GM19463 (cell line): ENCODE data around the gene NDUFB6.
A peak's percentile ranks its signal among the peaks of the same experiment; 100 is the strongest.
"Not testable (repeated sequence)": the region's sequence is repeated elsewhere in the genome, so short reads cannot be mapped to it uniquely, and the experiment has no call there.

Source experiments
- ATAC-seq: cut with Tn5 transposase; IDR thresholded peaks from one replicate; pipeline ENCODE4 v1.9.1; 2021; ENCODE audit warnings: mild to moderate bottlenecking, moderate library complexity; ENCODE audit not compliant: unreplicated experiment

Gene NDUFB6

DNA sequence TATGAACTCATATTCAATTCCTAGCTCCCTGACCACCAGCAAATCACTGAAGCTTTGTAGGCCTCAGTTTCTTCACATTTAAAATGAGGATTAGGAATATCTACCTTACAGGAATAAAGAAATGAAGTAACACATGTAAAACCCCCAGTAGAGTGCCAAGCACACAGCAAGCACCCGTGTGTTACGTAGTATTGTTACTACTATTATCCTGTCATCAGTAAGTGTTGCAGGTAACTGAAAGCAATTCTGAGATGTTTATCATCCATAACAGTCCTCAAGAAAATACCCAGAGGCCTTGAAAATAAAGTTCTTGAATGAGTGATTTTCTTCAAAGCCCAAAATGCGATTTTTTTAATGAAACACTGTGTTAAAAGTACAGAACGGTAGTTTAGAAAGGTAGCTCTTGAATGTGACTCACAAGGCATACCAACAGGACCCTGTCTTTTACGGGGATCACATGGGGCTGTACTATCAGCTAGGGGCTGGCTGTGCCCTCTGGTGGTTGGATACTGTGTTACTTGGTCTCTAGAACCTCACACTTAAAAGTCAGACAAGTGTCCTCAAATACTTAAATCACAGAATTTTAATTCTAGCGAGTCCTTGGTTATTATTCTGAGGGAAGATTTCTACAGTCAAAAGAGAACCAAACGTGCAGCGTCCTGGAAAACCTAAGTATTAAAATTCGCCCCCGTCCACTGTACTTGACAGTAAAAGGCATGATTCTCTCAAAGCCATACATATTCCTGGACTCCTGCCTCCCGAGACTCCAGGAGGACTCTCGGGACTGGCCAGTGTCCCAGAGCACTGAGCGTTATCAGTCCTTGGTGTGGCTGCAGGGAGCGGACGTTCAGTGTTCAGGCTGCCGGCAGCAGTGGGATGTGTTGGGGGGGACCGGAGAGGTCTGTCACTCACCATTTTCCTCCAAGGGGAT lies 725 bp downstream of the NDUFB6 start:
- ATAC-seq, result peak; percentile 83

DNA sequence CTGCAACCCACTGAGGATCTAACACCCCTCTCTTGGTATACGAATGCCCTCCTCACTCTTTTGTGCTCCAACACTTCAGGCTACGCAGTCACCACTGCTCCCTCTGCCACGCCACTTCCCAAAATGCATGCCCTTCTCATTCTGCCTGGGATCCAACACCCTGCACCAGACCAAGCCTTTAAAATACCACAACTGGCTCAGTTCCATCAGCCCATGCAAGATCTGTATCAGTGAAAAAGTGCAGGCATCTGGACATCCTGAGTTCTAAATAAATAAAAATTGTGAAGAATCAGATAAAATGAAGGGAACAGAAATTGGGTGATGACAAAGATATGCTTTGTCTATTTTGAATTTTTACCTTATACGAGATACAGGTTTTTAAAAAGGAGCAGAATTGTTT lies 2.7 kb downstream of the NDUFB6 start:
- ATAC-seq, result no peak

DNA sequence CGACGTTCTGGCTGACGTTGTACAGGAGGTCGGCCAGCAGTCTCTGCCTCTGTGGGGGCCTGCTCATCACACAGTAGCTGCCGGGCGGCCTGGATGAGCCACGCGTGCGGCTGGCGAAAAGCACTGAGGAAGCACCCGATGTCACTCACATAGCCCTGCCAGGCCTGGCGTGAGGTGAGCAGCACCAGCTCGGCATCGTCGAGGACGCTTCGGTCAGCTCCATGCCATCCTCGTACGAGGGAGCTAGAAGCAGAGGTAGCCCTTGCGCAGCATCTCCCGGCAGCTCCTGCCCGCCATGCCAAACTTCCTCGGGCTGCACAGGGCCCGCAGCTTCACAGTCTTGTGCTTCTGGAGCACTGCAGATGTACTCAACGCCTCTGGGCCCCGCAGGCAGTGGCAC lies 6.2 kb downstream of the NDUFB6 start:
- ATAC-seq, result no peak

DNA sequence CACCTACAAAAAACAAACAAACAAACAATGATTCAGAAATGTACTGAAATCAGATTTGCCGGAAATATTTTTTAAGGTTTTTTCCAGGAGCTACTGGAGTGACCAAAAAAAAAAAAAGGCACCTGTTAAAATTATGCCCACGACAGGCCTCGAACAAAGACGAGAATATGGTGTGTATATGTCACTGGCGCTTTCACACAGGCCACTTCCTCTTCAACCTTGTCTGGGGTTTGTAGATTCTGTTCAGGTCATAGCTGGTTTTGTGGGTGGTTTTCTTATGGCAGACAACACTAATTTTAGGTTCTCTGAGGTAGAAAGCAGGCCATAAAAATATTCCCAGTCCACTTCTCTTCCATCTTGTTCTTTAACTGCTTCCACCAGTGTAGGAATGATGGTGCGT lies 7.0 kb downstream of the NDUFB6 start:
- ATAC-seq, result no peak

DNA sequence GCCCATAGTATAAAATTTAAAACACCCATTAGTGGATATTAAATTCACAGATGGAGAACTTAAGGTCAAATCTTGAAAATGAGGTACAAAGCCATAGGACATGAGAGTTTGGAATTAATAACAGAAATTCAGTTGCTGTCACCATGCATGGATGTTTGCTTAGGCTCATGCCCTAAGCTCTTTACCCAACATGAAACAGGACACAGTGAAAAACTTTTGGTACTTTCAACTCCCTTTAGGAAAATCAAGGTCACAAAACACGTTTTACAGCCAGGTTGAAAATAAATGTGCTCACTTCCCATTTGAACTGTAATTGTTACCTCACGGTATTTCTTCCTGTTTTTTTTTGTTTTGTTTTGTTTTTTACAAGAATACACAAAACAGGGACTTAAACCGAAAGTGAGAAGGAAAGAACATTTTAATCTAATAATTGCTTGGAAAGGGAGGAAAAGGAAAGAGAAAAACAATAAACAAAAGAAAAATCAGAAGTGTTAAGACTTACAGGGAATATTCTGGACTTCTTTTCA lies 14.5 kb downstream of the NDUFB6 start:
- no peak for ATAC-seq

DNA sequence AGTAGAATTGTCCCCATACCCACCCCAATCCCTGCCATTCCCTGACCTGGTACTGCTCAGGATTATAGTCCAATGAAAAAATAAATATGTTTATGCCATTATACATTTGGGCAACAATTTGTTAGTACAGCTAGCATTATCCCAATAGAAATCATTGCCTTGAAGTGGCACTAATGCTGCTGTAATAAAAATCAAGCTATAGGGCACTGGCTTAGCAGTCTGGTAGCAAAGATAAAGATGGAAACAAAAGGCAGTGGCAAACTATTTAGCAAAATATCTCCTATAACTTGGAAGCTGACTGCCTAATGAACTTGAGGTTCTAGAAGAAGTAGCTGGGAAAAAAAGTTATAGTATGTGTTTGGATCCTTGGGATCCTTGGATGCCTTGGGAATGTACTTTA lies 18.4 kb downstream of the NDUFB6 start:
- no peak for ATAC-seq

DNA sequence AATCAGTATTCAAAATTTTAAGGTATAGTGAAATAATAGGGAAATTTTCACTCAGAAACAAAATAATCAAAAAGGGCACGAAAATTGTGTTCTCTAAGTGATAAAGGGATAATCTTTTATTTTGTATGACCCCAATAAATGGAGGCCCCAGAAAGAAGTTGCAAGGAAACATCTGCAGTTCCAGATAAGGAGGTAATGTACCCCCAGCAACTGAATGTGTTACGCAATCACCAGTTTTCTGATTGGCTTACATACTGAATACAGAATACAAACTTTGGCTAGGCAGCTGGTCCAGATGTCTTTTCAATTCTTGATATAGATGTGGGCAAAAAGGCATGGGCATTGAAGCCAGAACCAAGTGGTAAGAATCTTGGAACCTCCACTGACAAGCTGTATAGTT lies 18.9 kb downstream of the NDUFB6 start:
- no peak for ATAC-seq

DNA sequence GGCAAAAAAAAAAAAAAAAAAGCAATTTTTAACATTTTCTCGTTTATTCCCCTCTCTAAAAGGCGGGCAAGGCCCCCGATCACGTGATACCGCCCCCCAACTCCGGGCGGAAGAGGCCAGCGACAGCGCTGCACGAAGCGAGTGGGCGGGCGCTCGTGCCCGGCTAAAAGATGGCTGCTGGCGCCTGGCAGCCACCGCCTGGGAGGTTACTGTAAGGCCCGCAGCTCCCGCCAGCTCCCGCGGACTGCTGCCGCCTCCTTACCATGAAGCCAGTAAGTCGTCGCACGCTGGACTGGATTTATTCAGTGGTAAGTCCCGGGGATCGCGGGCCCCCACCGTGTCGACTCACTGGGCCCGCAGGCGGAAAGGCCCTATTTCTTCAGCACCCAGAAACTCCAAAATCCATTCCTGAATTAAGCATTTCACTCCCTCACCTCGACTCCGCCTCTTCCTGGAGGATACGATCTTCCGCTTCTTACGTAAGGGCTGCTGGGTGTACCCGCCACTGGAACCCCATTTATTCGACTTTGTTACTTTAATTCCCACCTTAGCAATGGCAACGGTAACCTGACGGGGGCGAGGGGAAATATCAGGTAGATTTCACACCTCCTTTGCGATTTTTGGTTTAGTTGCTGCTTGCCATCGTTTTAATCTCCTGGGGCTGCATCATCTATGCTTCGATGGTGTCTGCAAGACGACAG lies 20.6 kb downstream of the NDUFB6 start, which contains the start of the genes SMIM27 and TOPORS:
SMIM27 (plus strand) TSS at position 156 of the 701 bp plus-strand sequence; CDS start at position 264, 108 bp downstream.
TOPORS (minus strand) TSS at position 415 of the 701 bp plus-strand sequence; CDS start at position 265, 150 bp downstream.
- peak; percentile 76 for ATAC-seq

DNA sequence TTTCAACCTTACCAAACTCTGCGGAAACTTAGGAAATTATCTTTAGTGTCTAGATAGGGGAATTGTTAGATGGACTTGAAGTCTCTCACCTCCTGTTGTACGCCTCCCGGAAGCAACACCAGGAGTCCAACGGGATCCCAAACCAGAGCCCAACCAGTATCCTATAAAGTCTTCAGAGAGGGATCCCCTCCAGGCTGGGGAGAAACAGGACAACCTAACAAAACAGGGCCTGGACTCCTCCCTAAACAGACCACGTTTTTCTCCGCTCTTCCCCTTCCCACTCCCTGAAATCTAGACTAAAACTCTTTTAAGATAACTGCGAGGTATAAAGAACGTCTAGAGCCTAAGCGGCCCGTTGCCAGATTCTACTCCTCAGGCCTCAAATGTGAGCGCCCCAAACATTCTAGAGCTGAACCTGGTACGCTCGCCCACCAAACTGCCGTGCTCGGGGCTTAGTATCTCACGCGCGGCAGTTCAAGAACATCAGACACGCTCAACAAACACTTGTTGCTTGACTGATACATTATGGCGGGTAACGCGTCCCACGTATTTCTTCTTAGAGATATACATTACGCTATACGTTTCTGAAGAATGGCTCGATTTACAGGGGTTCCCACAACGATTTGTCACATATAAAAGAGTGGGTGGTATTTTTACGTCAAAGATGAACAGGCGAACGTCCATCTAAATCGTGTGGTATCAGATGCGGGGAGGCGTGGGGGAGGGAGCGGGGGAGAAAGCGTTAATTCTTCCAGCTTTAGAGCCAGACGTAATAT lies 21.5 kb downstream of the NDUFB6 start:
- peak; percentile 0 for ATAC-seq

DNA sequence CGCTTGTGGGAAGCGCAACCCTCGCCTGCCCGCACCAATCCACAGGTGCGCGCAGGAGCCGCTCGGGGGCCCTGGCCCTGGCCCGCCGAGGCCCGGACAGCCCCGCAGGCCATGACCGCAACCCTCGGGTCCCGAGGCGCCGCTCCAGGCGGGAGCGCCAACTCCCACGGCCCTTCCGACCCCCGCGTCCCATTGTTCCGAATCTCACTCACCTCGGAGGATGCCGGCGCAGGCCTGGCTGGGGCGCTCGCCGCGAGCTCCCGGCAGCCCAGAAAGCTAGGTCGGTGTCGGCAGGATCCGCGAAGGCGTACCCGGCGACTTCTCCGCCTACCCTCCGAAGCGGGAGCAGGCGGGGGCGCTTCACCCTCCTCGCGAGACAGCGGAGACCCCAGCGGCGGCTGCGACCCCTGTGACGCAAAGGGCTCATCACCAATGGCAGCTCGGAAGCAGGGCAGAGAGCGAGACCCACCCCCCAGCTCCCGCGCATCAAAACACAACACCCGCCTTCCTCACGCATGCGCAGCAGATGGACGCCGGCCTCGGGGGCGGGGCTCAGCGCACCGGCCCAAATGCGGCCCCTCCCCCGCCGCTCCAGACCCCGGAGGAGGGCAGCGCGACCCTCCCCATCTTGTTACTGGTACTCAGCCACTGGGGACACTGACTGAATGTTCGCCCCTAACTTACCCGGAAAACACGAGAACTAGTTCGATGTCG lies 22.2 kb downstream of the NDUFB6 start:
- ATAC-seq, result peak; percentile 59

DNA sequence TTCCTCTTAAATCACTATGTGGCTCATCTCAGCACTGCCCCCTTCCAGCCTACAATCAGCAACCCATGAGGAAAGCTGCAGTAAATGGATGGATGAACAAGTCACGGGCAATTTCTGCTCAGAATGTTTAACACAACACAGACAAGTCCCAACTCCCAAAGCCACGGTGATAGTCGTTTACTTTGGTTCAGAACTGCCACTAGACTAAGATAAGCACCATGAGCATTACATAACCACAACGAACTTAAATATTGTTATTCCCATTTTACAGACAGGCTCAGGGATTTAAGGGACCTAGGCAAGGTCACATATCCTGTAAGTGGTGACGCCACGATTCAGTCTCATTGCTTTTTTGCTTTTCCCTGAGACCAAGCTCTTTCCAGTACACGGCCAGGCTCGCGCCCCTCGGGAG lies 22.8 kb downstream of the NDUFB6 start:
- no peak for ATAC-seq

DNA sequence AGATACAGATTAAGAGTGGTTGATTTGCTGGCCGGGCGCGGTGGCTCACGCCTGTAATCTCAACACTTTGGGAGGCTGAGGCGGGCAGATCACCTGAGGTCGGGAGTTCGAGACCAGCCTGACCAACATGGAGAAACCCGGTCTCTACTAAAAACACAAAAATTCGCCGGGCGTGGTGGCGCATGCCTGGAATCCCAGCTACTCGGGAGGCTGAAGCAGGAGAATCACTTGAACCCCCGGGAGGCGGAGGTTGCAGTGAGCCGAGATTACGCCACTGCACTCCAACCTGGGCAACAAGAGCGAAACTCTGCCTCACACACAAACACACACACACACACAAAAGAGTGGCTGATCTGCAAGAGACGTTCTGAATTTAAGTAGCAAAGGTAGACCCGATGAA lies 24.7 kb downstream of the NDUFB6 start:
- not testable (repeated sequence) for ATAC-seq

DNA sequence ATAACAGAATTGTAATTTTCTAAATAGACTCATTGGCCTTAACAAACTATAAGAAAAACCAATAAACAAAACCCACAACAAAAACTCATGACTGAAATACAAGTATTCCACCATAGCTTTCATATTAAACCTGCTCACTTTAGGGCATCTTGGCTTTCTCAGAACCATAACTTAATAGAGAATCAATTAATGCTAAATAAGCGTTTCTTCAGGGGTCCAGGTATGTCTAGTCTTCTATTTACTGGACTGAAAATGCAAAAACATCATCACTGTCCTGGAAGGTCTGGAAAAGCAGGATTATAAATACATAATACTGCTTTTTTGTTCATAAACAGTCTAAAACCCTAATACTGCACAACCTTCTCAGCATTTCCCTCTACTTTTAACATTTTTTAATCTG lies 27.1 kb downstream of the NDUFB6 start:
- no peak for ATAC-seq

DNA sequence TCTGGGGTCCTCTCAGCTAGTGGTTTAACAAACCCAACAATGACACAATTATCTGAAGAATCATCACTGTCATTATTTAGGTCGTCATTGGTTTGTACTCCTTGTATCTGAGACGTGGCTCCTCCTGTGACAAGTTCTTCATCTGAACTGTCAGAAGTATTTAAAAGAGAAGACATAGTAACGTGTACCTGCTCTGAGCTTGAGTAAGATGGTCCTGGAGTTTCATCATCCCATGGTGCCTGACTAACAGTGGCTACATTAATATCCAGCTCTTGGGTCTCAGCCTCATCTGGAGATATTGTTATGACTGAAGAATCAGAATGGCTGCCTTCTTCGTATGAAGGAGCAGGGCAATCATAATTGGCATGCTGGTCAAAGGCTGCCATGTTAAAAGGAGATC lies 29.9 kb downstream of the NDUFB6 start:
- no peak for ATAC-seq

DNA sequence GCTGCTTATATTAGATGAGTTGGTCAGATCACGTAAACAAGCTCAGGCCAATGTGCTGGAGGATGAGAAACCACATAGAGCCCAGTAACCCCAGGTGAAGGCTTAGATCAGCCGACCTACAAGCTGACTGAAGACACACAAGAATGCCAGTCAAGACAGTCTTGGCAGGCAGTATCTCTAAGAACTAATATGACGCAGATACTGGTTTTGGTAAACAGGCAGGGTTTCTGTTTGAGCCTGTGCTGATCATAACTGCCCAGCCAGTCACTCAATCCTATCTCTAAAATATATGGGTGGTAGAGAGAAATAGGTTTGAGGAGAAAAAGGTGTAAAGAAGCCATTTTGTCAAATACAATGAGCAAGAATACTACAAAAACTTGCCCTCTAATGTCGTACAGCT lies 39.1 kb downstream of the NDUFB6 start:
- ATAC-seq, result no peak

DNA sequence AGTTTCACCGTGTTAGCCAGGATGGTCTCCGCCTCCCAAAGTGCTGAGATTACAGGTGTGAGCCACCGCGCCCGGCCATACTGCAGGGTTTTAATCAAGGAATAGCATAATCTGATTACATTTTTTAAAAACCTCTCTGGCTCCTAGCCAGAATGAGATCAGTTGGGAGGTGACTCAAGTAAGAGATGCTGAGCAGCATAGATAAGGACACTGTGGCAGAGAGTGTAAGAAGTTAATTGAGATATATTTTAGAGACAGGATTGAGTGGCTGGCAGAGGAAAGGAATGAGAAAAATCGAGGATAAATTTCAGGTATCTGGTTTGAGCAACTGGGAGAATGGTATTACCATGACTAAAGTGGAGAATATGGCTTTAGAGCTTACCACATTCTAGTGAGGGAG lies 39.6 kb downstream of the NDUFB6 start:
- ATAC-seq, result no peak

DNA sequence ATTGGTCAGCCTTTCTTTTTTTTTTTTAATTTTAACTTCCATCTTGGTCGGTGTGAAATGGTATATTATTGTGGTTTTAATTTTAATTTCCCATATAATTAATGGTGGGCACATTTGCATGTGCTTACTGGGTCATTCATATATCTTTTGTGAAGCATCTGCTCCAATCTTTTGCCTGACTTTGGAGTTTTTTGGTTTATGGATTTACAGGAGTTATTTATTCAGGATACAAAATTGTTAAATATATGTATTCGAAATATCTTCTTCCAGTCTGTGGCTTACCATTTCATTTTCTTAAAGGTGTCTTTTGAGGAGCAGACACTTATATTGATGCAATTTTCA lies 46.3 kb downstream of the NDUFB6 start:
- ATAC-seq, result no peak

DNA sequence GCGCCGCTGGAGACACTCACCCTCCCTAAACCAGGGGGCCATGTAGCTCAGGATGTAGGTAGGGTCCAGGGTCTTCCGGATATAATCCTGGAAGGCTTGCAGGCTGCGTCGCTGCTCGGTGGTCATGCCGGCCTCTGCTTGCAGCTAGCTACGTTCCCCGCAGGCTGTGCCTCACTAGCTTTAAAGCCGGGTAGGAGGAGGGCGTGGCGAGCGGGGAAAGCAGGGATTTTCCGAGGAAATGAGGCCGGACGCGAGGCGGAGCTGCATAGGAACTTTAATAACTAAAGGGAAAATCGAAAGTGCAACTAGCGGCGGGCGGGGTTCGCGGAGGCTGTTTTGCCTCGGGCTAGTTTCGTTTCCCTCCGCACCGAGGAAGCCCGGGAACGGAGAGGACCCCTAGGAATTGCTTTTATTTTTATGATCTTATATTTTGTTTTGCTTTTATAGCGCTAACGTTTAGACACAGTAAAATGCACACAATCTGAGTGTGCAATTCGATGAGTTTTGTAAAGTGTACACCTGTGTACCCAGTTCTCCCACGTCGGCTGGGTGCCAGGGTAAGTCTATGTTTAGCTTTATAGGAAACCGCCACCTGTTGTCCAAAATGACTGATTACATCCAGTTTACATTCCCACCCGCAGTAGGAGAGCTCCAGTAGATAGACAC lies 46.8 kb downstream of the NDUFB6 start, which contains the start of gene RIGI:
RIGI (minus strand) TSS at position 156 of the 666 bp plus-strand sequence; CDS start at position 126, 30 bp downstream.
- peak; percentile 68 for ATAC-seq

DNA sequence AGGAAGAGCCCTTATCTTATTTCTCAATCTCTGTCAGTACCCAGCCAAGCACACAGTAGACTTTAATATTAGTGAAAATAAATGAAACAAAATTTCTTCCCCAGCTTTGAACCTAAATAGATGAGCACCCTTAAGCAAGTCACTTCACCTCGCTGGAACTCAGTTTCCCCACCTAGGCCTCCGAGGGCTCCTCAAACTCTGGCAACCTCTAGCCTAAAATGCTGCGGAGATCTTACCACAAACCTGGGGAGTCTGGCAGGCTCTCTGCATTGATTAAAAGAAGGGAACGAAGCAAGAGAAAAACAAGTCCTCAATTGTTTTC lies 47.3 kb downstream of the NDUFB6 start:
- ATAC-seq, result no peak
